SK-N-SH treated with all-trans-retinoic acid at 6 μM for 48 hours (cell line): ENCODE measurements around the gene VWDE.

ENCODE experiments used
- ATAC-seq: fragments of 200-7000 bp; cut with Tn5 transposase; 3 replicates; pipeline ENCODE4 v1.9.1; 2020; ENCODE audit warnings: mild to moderate bottlenecking, moderate library complexity
- ARNTL ChIP-seq: fragments of 450-650 bp; formaldehyde crosslinking; IDR thresholded peaks from 2 replicates; pipeline ENCODE4 v1.5.0; 2020; ENCODE audit warnings: low read depth, mild to moderate bottlenecking, moderate library complexity, borderline replicate concordance
- BACH2 ChIP-seq: fragments of 250-450 bp; sonication (Bioruptor Pico); IDR thresholded peaks from 2 replicates; pipeline ENCODE4 v1.9.0; 2021; ENCODE audit warnings: mild to moderate bottlenecking, borderline replicate concordance
- CREB5 ChIP-seq: fragments of 250-450 bp; sonication (Bioruptor Pico); IDR thresholded peaks from 2 replicates; pipeline ENCODE4 v1.5.1; 2020; ENCODE audit warnings: low read depth, mild to moderate bottlenecking, moderate library complexity
- CSRNP3 ChIP-seq: fragments of 250-450 bp; sonication (Bioruptor Pico); IDR thresholded peaks from 2 replicates; pipeline ENCODE4 v1.5.1; 2021; ENCODE audit warnings: mild to moderate bottlenecking, moderate library complexity
- ESRRG ChIP-seq: fragments of 250-450 bp; sonication (Bioruptor Pico); IDR thresholded peaks from 2 replicates; pipeline ENCODE4 v1.6.1; 2021; ENCODE audit warnings: mild to moderate bottlenecking
- GLIS3 ChIP-seq: fragments of 250-450 bp; sonication (Bioruptor Pico); IDR thresholded peaks from 2 replicates; pipeline ENCODE4 v1.5.0; 2020; ENCODE audit warnings: mild to moderate bottlenecking, moderate library complexity
- ISL1 ChIP-seq: fragments of 250-450 bp; sonication (Bioruptor Pico); IDR thresholded peaks from 2 replicates; pipeline ENCODE4 v2.1.2; 2022; ENCODE audit warnings: mild to moderate bottlenecking, moderate library complexity
- OSR1 ChIP-seq: fragments of 250-450 bp; sonication (Bioruptor Pico); IDR thresholded peaks from 2 replicates; pipeline ENCODE4 v1.8.0; 2022; ENCODE audit warnings: moderate library complexity, mild to moderate bottlenecking, inconsistent platforms
- PATZ1 ChIP-seq: fragments of 250-450 bp; sonication (Bioruptor Pico); IDR thresholded peaks from 2 replicates; pipeline ENCODE4 v1.8.0; 2020; ENCODE audit warnings: mild to moderate bottlenecking, moderate library complexity, borderline replicate concordance
- POU6F1 ChIP-seq: fragments of 250-450 bp; sonication (Bioruptor Pico); IDR thresholded peaks from 2 replicates; pipeline ENCODE4 v1.8.0; 2021; ENCODE audit warnings: low read depth, mild to moderate bottlenecking, moderate library complexity, borderline replicate concordance
- PPARA ChIP-seq: fragments of 250-450 bp; sonication (Bioruptor Pico); IDR thresholded peaks from 2 replicates; pipeline ENCODE4 v1.5.0; 2020; ENCODE audit warnings: mild to moderate bottlenecking, borderline replicate concordance
- SNAI2 ChIP-seq: fragments of 250-450 bp; sonication (Bioruptor Pico); IDR thresholded peaks from 2 replicates; pipeline ENCODE4 v1.5.0; 2020; ENCODE audit warnings: mild to moderate bottlenecking, moderate library complexity
- TCF4 ChIP-seq: fragments of 250-450 bp; sonication (Bioruptor Pico); IDR thresholded peaks from 2 replicates; pipeline ENCODE4 v1.8.0; 2021; ENCODE audit warnings: mild to moderate bottlenecking, moderate library complexity, borderline replicate concordance
- TOX ChIP-seq: fragments of 250-450 bp; sonication (Bioruptor Pico); IDR thresholded peaks from 2 replicates; pipeline ENCODE4 v1.8.0; 2021; ENCODE audit warnings: mild to moderate bottlenecking, moderate library complexity, borderline replicate concordance
- ZC3H10 ChIP-seq: fragments of 250-450 bp; sonication (Bioruptor Pico); IDR thresholded peaks from 2 replicates; pipeline ENCODE4 v1.5.1; 2021; ENCODE audit warnings: mild to moderate bottlenecking, moderate library complexity
- ZFP3 ChIP-seq: fragments of 250-450 bp; sonication (Bioruptor Pico); IDR thresholded peaks from 2 replicates; pipeline ENCODE4 v1.5.0; 2020; ENCODE audit warnings: mild to moderate bottlenecking, moderate library complexity
- ZNF565 ChIP-seq: fragments of 450-650 bp; formaldehyde crosslinking; conservative IDR thresholded peaks from 2 replicates; pipeline ENCODE4 v1.5.0; 2020; ENCODE audit warnings: low read depth, mild to moderate bottlenecking, moderate library complexity
- ZNF70 ChIP-seq: fragments of 450-650 bp; formaldehyde crosslinking; IDR thresholded peaks from 2 replicates; pipeline ENCODE4 v1.5.0; 2020; ENCODE audit warnings: mild to moderate bottlenecking, moderate library complexity

The VWDE gene

GRCh38 chr7:12299367-12299766 lies 104.3 kb downstream of the VWDE start:
- TF ChIP-seq TOX (CRISPR knock-in tag), result no peak

GRCh38 chr7:12297283-12298108 lies 106.2 kb downstream of the VWDE start:
- no peak for ATAC-seq
- TF ChIP-seq GLIS3 (CRISPR knock-in tag), result no peak
- TF ChIP-seq ISL1, result no peak
- TF ChIP-seq ZFP3 (CRISPR knock-in tag), result no peak
- TF ChIP-seq BACH2 (CRISPR knock-in tag), result no peak
- TF ChIP-seq CREB5 (CRISPR knock-in tag), result no peak
- no peak for TF ChIP-seq POU6F1
- no peak for TF ChIP-seq SNAI2 (CRISPR knock-in tag)
- TF ChIP-seq PATZ1 (CRISPR knock-in tag), result no peak
- TF ChIP-seq OSR1 (CRISPR knock-in tag), result no peak
- no peak for TF ChIP-seq ZC3H10 (CRISPR knock-in tag)
- no peak for TF ChIP-seq CSRNP3 (CRISPR knock-in tag)
- TF ChIP-seq PPARA (CRISPR knock-in tag), result no peak
- no peak for TF ChIP-seq ESRRG (CRISPR knock-in tag)

More at GRCh38 chr7:12299367-12299766, 104.3 kb downstream of the VWDE start:
- no peak for ATAC-seq

GRCh38 chr7:12296051-12296570 lies 107.6 kb downstream of the VWDE start:
- TF ChIP-seq POU6F1, result no peak
- no peak for TF ChIP-seq TCF4 (CRISPR knock-in tag)
- TF ChIP-seq TOX (CRISPR knock-in tag), result no peak
- no peak for TF ChIP-seq PATZ1 (CRISPR knock-in tag)
- TF ChIP-seq ZFP3 (CRISPR knock-in tag), result no peak
- TF ChIP-seq, all 23 proteins: peak for 0
- no peak for ATAC-seq

- no peak for ATAC-seq
- no peak for TF ChIP-seq ARNTL (CRISPR knock-in tag)
- no peak for TF ChIP-seq ZNF70
- no peak for TF ChIP-seq CSRNP3 (CRISPR knock-in tag)
- TF ChIP-seq ZNF565, result no peak
- TF ChIP-seq BACH2 (CRISPR knock-in tag), result no peak
- no peak for TF ChIP-seq TOX (CRISPR knock-in tag)
- TF ChIP-seq TCF4 (CRISPR knock-in tag), result no peak
- no peak for TF ChIP-seq ISL1
- no peak for TF ChIP-seq CREB5 (CRISPR knock-in tag)
- no peak for TF ChIP-seq POU6F1
Observed at GRCh38 chr7:12294701-12295100, 109.0 kb downstream of the VWDE start.
